ENCODE measurements around the gene GNG3. TPM values are rescaled to one million over a fixed set of nuclear protein-coding genes. Genes with fewer than 3 reads are reported as not detected.

Gene GNG3
- total RNA-seq, 4 donors from 2014 or later = not detected

DNA sequence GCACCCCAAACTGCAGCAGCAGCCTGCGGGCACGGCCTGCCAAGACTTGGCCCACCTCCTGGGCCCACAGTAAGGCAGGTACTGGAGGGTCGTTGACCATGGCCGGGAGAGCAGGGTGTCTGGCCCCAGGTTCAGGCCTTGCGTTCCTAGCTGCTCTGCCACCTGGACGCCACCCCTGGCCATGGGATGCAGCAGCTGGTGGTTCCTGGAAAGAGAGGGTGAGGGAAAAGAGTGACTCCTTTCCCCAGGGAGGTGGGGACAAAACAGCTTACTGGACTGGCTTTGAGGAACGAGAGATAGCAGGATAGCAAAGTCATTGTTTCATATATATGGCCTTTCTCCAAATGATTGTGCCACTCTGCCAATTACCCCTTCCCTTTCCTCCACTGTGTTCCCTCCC is 2.1 kb upstream of the GNG3 start:
- WGBS, 2 donors = 44 to 49% methylated on average over 6 of the region's 7 CpGs
- no peaks in the 10 kb centered on the region for H3K27me3 ChIP-seq
- DNase-seq = no peak
- H3K27ac ChIP-seq = peak overlapping the region; percentile 76 to 89 (median 82)
- intact Hi-C loops (cut with DNase I) = no loop called here
- TF ChIP-seq CTCF (IDR thresholded peaks at IDR 0.05) (no peak), POLR2A (IDR thresholded peaks at IDR 0.05) (no peak)
- H3K4me1 ChIP-seq = peaks cover 28 to 53% (median 31%) of the 10 kb centered on the region in 3 donors
- H3K36me3 ChIP-seq = peaks cover 0 to 28% (median 0%) of the 10 kb centered on the region in 3 donors
- peak overlapping the region; percentile 57 to 76 (median 71) for H3K4me3 ChIP-seq
- H3K9me3 ChIP-seq = no peaks in the 10 kb centered on the region

DNA sequence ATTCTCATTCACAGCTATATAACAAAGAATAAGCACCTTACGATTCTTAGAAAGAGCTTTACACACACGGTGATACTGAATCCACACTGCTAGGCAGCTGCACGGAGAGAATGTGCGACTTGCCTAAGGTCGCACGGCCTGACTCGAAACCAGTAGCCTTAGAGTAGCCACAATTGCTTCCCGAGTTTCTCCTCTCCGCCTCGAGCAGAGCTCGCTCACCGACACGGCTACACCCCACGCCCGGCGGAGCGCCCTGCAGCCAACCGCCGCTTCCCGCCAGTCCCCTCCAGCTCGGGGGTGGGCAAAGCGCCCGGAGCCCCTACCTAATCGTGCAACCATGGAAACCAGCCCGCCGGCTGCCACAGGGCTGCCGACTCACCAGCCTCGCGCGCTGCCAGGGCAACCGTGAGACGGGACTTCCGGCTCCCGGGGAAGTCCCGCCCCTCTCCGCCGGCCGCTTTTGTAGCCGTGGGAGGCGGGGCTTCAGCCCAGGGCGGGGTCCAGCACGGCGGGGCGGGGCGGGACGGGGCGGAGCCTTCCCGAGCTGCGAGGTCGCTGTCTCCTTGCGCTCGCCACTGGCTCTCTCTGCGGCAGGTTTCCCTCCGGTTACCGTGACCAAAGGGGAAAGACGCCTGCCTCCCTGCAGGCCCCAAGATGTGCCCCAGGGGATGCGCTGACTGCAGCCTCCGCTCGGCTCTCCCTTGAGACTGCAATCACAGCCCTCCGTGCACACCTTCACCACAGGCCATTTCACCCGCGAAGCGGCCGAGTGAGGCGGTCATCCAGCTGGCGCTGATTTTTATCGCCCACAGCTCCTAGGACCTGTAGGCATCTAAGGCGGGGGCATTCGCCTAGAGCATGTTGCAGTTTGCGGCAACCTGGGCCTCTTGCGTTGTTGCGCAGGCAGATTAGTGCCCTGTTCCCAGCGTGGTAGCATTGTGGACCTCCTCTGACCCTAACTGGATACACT is 1.3 kb upstream of the GNG3 start:
- peaks cover 28 to 58% (median 33%) of the 10 kb centered on the region in 3 donors for H3K4me1 ChIP-seq
- TF ChIP-seq CTCF (IDR thresholded peaks at IDR 0.05) = no peak
- TF ChIP-seq POLR2A (IDR thresholded peaks at IDR 0.05) = peak in 2 of 4 donors; percentile 24 to 50
- intact Hi-C loops (cut with DNase I) = no loop called here

DNA sequence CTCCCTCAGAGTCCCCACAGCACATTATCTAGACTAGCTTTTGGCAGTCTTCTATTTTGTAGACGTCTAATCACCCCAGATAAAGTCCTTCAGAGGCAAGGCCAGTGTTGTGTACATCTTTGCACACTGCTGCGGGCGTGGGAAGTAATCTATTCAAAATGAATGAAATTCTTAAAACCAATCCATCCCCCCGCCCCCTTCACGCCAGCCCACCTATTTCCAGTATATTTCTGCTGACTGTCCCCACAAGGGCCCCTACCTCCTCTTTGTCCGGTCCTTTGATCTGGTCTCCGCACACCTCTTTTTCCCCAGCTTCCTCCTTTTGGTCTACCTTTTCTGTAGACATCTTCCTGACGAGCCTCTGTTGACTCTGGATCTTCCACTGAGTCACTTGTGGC is 627 bp upstream of the GNG3 start:
- peaks cover 0 to 31% (median 0%) of the 10 kb centered on the region in 3 donors for H3K36me3 ChIP-seq
- WGBS, 2 donors = 72 to 73% methylated on average over 8 of the region's 8 CpGs
- intact Hi-C loops (cut with DNase I) = no loop called here
- H3K9me3 ChIP-seq = no peaks in the 10 kb centered on the region
- no peaks in the 10 kb centered on the region for H3K27me3 ChIP-seq
- H3K27ac ChIP-seq = peak overlapping the region; percentile 76 to 89 (median 82)
- H3K4me1 ChIP-seq = peaks cover 28 to 58% (median 33%) of the 10 kb centered on the region in 3 donors
- DNase-seq = no peak
- peak overlapping the region in 3 of 4 donors; percentile 71 to 76 (median 71) for H3K4me3 ChIP-seq
- TF ChIP-seq CTCF (IDR thresholded peaks at IDR 0.05) (no peak), POLR2A (IDR thresholded peaks at IDR 0.05) (no peak)

More for the DNA sequence above, 1.3 kb upstream of the GNG3 start:
- Histone ChIP-seq H3K27ac (peak overlapping the region; percentile 76 to 89 (median 82)), H3K36me3 (peaks cover 0 to 31% (median 0%) of the 10 kb centered on the region in 3 donors), H3K27me3 (no peaks in the 10 kb centered on the region), H3K9me3 (no peaks in the 10 kb centered on the region), H3K4me3 (peak overlapping the region; percentile 57 to 76 (median 71))
- DNase-seq = peak; percentile 68
- 10 to 39% methylated on average over 3 to 29 of the region's 73 CpGs for WGBS, 2 donors

DNA sequence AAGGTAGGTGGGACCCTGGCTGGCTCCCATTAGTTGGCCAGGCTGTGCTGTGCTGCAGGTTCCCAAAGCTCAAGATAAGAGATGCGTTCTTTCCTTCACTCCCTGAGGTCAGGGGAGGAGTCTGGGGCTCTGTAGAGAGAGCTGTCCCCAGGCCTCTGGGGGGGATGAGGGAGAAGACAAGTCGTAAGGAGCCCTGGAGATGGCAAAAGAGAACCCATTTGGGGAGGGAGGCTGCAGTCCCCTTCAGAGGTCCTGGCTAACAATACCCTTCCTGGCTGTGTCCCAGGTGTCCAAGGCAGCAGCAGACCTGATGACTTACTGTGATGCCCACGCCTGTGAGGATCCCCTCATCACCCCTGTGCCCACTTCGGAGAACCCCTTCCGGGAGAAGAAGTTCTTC is 916 bp downstream of the GNG3 start:
- Histone ChIP-seq H3K27me3 (no peaks in the 10 kb centered on the region), H3K4me3 (peak overlapping the region in 3 of 4 donors; percentile 53 to 68 (median 60))

More for the DNA sequence above, 916 bp downstream of the GNG3 start:
- Histone ChIP-seq H3K4me1 (peaks cover 28 to 63% (median 33%) of the 10 kb centered on the region in 3 donors), H3K27ac (peak overlapping the region; percentile 90 to 99 (median 95)), H3K9me3 (no peaks in the 10 kb centered on the region), H3K36me3 (peaks cover 0 to 34% (median 0%) of the 10 kb centered on the region in 3 donors)
- intact Hi-C loops (cut with DNase I) = no loop called here
- WGBS, 2 donors = 70 to 79% methylated on average over 4 to 5 of the region's 5 CpGs
- no peak for TF ChIP-seq POLR2A (IDR thresholded peaks at IDR 0.05)
- no peak for TF ChIP-seq CTCF (IDR thresholded peaks at IDR 0.05)
- no peak for DNase-seq
